ENCODE results near the gene AIDA. TPM values are rescaled to one million over a fixed set of nuclear protein-coding genes. Genes with fewer than 3 reads are reported as not detected.

Gene AIDA
- total RNA-seq, 1 experiment from 2014 or later = 92.8 TPM

- no CpG with 5 or more reads among the region's 2 CpGs for WGBS (ENCODE audit: extremely low coverage, insufficient read length, low lambda C conversion rate)
- peaks cover 31 to 90% (median 85%) of the 10 kb centered on the region in 3 experiments; a peak in 6 of 7 replicates for H3K36me3 Mint-ChIP-seq (ENCODE audit: insufficient read depth in 1 of 3, low read depth in 3 of 3)
- no peaks in the 10 kb centered on the region for H3K4me1 Mint-ChIP-seq
- H3K27ac ChIP-seq (ENCODE audit: insufficient read length, low read depth, low read length) = no peak overlapping the region
- H3K27me3 ChIP-seq (ENCODE audit: insufficient read depth, low read length) = no peaks in the 10 kb centered on the region
- no peak overlapping the region for H4K91ac ChIP-seq (ENCODE audit: insufficient read length, low read depth, low read length)
- no peaks in the 10 kb centered on the region for H4K20me1 ChIP-seq (ENCODE audit: control insufficient read depth, insufficient read depth, insufficient read length)
- no peak overlapping the region for H2BK15ac ChIP-seq (ENCODE audit: low read depth, low read length)
- no peak overlapping the region for H3K23ac ChIP-seq (ENCODE audit: insufficient read length, low read depth, low read length)
- H3T11ph ChIP-seq (ENCODE audit: low read length) = no peak overlapping the region
- no peak overlapping the region for H3K18ac ChIP-seq (ENCODE audit: insufficient read length, low read depth, low read length)
- no peak overlapping the region for H2BK12ac ChIP-seq (ENCODE audit: insufficient read length, low read depth, low read length)
- H3K4me1 ChIP-seq (ENCODE audit: insufficient read depth, low read length) = no peaks in the 10 kb centered on the region
- no peaks in the 10 kb centered on the region for H3K79me1 ChIP-seq (ENCODE audit: insufficient read depth, low read depth, low read length, poor library complexity, severe bottlenecking)
- TF ChIP-seq CTCF (conservative IDR thresholded peaks at IDR 0.05) = no peak
- no peak overlapping the region for H2AFZ ChIP-seq (ENCODE audit: low read length)
- no peak overlapping the region for H3K14ac ChIP-seq (ENCODE audit: insufficient read depth, low read length)
- H3K27me3 Mint-ChIP-seq (ENCODE audit: low read depth) = no peaks in the 10 kb centered on the region
- no peak overlapping the region for H3K4me2 ChIP-seq (ENCODE audit: insufficient read depth, insufficient read length, low read length)
- no peaks in the 10 kb centered on the region for H3K9me3 Mint-ChIP-seq
- no peak overlapping the region for H2BK20ac ChIP-seq (ENCODE audit: low read depth, low read length, poor library complexity, severe bottlenecking)
- no peaks in the 10 kb centered on the region for H3K79me2 ChIP-seq (ENCODE audit: insufficient read depth, low read length)
- no peak overlapping the region for H2AK5ac ChIP-seq (ENCODE audit: insufficient read length, low read length)
- H3K23me2 ChIP-seq (ENCODE audit: insufficient read length, low read depth, low read length, poor library complexity, severe bottlenecking) = no peaks in the 10 kb centered on the region
- no peak overlapping the region for H3K9ac ChIP-seq (ENCODE audit: extremely low read depth, insufficient read length, low read length)
- no peak overlapping the region for H3K56ac ChIP-seq (ENCODE audit: insufficient read length, low read depth, low read length)
- no peak overlapping the region for H2BK5ac ChIP-seq (ENCODE audit: insufficient read length, low read length)
- no peaks in the 10 kb centered on the region for H3K9me3 ChIP-seq (ENCODE audit: control insufficient read depth, low read depth, low read length)
- no peak overlapping the region for H3K4me3 Mint-ChIP-seq
- no peak overlapping the region for H2BK120ac ChIP-seq (ENCODE audit: low read depth, low read length, poor library complexity, severe bottlenecking)
- no peak overlapping the region for H4K8ac ChIP-seq (replicated peaks; ENCODE audit: insufficient read length, low read depth, low read length)
- no peak for DNase-seq
- no peak overlapping the region for H3K27ac Mint-ChIP-seq
- H4K5ac ChIP-seq (ENCODE audit: insufficient read length, low read depth, low read length) = no peak overlapping the region
- H3K4ac ChIP-seq (ENCODE audit: low read depth, low read length) = no peak overlapping the region
Observed at GRCh38 chr1:222656391-222657155, 55.7 kb downstream of the AIDA start.

All from H9 (cell line).